Aorta (tissue), 5 donors: Measurements from ENCODE around the gene PLEKHA8. TPM values are rescaled to one million over a fixed set of nuclear protein-coding genes. Genes with fewer than 3 reads are reported as not detected.

Experiments
- ATAC-seq: fragments of 200-7000 bp; cut with Tn5 transposase; one replicate; pipeline ENCODE4 v1.9.1; 2022; ENCODE audit warnings: moderate library complexity; ENCODE audit not compliant: low FRiP score
- DNase-seq, 2 donors: peaks; one replicate each; pipeline ENCODE4 v3.0.0-alpha.2; 2020
- H3K27ac ChIP-seq, 2 donors: one replicate each; pipeline ENCODE4 v1.5.1; 2013; ENCODE audit warnings: low read length in 2 of 2, mild to moderate bottlenecking in 2 of 2, moderate library complexity in 2 of 2, control low read depth in 1 of 2, inconsistent platforms in 1 of 2, low read depth in 1 of 2
- H3K27me3 ChIP-seq, 2 donors: one replicate each; pipeline ENCODE4 v1.6.1; 2013; ENCODE audit warnings: control low read depth in 1 of 2, low read length in 1 of 2, mild to moderate bottlenecking in 1 of 2, moderate library complexity in 1 of 2; ENCODE audit not compliant: insufficient read depth in 2 of 2, control insufficient read depth in 1 of 2
- H3K36me3 ChIP-seq, 2 donors: one replicate each; pipeline ENCODE4 v1.6.1; 2013; ENCODE audit warnings: control low read depth in 1 of 2, low read length in 1 of 2, mild to moderate bottlenecking in 1 of 2; ENCODE audit not compliant: insufficient read depth in 2 of 2, control insufficient read depth in 1 of 2
- H3K4me1 ChIP-seq, 2 donors: one replicate each; pipeline ENCODE4 v1.6.1; 2013; ENCODE audit warnings: low read length in 2 of 2, control low read depth in 1 of 2, mild to moderate bottlenecking in 1 of 2, moderate library complexity in 1 of 2; ENCODE audit not compliant: insufficient read depth in 2 of 2, control insufficient read depth in 1 of 2
- H3K4me3 ChIP-seq, 2 donors: one replicate each; pipeline ENCODE4 v1.5.1; 2013; ENCODE audit warnings: low read length in 2 of 2, control low read depth in 1 of 2, mild to moderate bottlenecking in 1 of 2
- H3K9me3 ChIP-seq: one replicate; pipeline ENCODE4 v1.6.1; 2013; ENCODE audit warnings: mild to moderate bottlenecking, low read length; ENCODE audit not compliant: control insufficient read depth
- WGBS, 2 donors: extraction: QIAGEN DNeasy Blood & Tissue Kit; methylation state at CpG; one replicate each; pipeline ENCODE4 v1.1.7; 2013; 5-methylcytosine and 5-hydroxymethylcytosine counted together
- intact Hi-C, 2 donors: fragments of 100-400 bp; cut with DNase I; formaldehyde crosslinking; loops; one replicate each; pipeline versions ENCODE4 v1.14.2 to v1.15.0; 2022
- polyA plus RNA-seq, 2 donors: library from polyadenylated mRNA; stranded (reverse); fragments of 200-250 nt; gene quantifications; one replicate each; pipeline ENCODE4 v1.2.3, GENCODE V29; 2013
- total RNA-seq, 2 donors: library from RNA; stranded (reverse); fragmentation: NEBNext Ultra II Directional; extraction: Animal tissue kit (Norgen Biotek cat#: 25700); gene quantifications; one replicate each; pipeline ENCODE4 v1.2.1, GENCODE V29; 2021
- donor health status: healthy with polysubstance abuse.
- donor health status: Bipolar disorder and iron deficiency.
- donor health status: DM: no; HTN: no; CAD: no.
- donor health status: DM: no; HTN: no; CAD: no.
- donor health status: DM: yes; HTN: yes; CAD: no.

Gene PLEKHA8
- total and polyA plus RNA-seq, 4 donors: 3.1 to 17.1 (median 9.5) TPM

DNA sequence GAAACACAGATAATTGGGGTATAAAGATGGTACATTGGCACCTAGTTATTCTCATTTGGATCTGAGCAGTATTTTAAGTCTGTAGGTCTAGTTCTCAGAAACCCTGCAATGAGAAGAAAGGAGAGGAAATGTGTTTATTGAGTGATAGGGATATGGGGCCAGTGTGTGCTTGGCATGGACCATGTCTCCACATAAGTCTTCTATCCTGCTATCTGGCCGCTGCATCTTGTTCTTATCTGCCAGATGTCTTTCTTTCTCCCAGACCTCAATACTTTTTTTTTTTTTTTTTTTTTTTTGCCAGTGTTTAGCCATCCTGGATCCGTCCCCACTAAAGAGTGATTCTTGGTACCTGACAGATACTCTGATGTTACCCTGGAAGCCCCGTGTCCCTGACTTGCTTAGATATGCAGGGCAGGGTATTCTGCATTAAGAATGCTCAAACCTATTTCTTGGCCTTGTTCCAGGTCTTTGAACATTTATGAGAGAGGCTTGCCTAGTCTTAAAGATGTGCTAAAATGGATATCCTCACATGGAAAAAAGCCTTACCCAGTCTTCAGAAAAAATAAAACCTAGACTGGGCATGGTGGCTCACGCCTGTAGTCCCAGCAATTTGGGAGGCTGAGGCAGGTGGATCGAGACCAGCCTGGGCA is 116.6 kb downstream of the PLEKHA8 start:
- Histone ChIP-seq H3K36me3 (peaks cover 0 to 2% of the 10 kb centered on the region in 2 donors), H3K4me1 (peaks cover 3 to 10% of the 10 kb centered on the region in 2 donors), H3K9me3 (no peaks in the 10 kb centered on the region), H3K27ac (no peak overlapping the region), H3K4me3 (no peak overlapping the region), H3K27me3 (no peaks in the 10 kb centered on the region)
- 89 to 92% methylated on average over 5 of the region's 5 CpGs for WGBS, 2 donors
- intact Hi-C loops: no loop called here
- no peak for ATAC-seq
- DNase-seq: no peak

GRCh38 chr7:30145426-30145970 is 117.3 kb downstream of the PLEKHA8 start:
- Histone ChIP-seq H3K36me3 (peaks cover 0 to 2% of the 10 kb centered on the region in 2 donors), H3K4me3 (no peak overlapping the region), H3K9me3 (no peaks in the 10 kb centered on the region), H3K27me3 (no peaks in the 10 kb centered on the region), H3K4me1 (peaks cover 3 to 10% of the 10 kb centered on the region in 2 donors), H3K27ac (no peak overlapping the region)
- intact Hi-C loops: no loop called here
- DNase-seq: no peak
- no peak for ATAC-seq
- 82 to 92% methylated on average over 6 of the region's 6 CpGs for WGBS, 2 donors

- H3K4me3 ChIP-seq: no peak overlapping the region
- no peaks in the 10 kb centered on the region for H3K9me3 ChIP-seq
- DNase-seq (no peak), ATAC-seq (no peak)
- H3K27me3 ChIP-seq: no peaks in the 10 kb centered on the region
- peaks cover 3 to 10% of the 10 kb centered on the region in 2 donors for H3K4me1 ChIP-seq
- intact Hi-C loops: no loop called here
- no peak overlapping the region for H3K27ac ChIP-seq
- 91% methylated on average over 13 of the region's 13 CpGs for WGBS, 2 donors
- peaks cover 0 to 2% of the 10 kb centered on the region in 2 donors for H3K36me3 ChIP-seq
These were observed 118.0 kb downstream of the PLEKHA8 start for GRCh38 chr7:30146127-30146612.

DNA sequence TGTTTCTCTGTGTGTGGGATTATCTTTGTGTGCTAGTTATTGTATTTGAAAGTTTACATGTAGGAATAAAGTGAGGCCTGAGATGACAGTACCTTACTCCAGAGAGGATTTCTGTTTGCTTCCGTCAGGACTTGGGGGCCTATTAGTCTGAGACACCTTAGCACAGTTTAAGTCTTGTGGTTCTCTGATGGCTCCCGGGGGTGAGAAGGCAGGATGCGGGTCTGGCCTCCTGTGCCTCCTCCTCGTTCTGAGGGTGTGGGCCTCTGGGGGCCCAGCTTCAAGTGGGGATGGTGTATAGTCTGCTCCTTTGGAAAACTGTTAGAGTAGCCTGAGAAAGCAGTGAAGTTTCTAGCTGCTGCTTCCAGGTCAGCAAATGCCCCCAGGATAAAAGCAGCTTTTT is 119.0 kb downstream of the PLEKHA8 start:
- Histone ChIP-seq H3K27ac (no peak overlapping the region), H3K4me3 (no peak overlapping the region), H3K27me3 (no peaks in the 10 kb centered on the region), H3K9me3 (no peaks in the 10 kb centered on the region), H3K36me3 (peaks cover 2% of the 10 kb centered on the region in 2 donors), H3K4me1 (peaks cover 0 to 2% of the 10 kb centered on the region in 2 donors)
- intact Hi-C loops: no loop called here
- 72 to 80% methylated on average over 4 of the region's 4 CpGs for WGBS, 2 donors
- ATAC-seq (no peak), DNase-seq (no peak)

DNA sequence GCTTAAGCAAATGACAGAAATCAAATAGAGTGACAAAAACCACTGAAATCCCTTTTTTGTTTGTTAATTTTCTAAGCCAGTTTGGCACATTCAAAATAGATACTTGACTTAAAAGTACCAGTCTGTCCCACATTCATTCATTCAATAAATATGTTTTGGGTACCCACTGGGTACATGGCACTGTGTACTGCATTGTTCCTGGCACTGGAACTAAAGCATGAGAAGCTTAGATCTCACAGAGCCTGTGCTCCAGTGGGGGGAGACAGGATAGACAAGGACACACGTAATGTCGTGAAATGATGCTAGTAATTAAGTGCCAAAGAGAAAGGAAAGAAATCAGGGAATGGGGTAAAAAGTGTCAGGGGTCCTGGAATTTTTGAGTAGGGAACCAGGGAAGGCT is 119.6 kb downstream of the PLEKHA8 start:
- Histone ChIP-seq H3K4me3 (no peak overlapping the region), H3K27ac (no peak overlapping the region), H3K36me3 (peaks cover 2 to 5% of the 10 kb centered on the region in 2 donors), H3K4me1 (no peaks in the 10 kb centered on the region), H3K27me3 (no peaks in the 10 kb centered on the region), H3K9me3 (no peaks in the 10 kb centered on the region)
- intact Hi-C loops: no loop called here
- DNase-seq: no peak
- no peak for ATAC-seq
- 88 to 89% methylated on average over 2 of the region's 2 CpGs for WGBS, 2 donors

GRCh38 chr7:30148426-30148825 is 120.2 kb downstream of the PLEKHA8 start:
- Histone ChIP-seq H3K27ac (no peak overlapping the region), H3K4me1 (no peaks in the 10 kb centered on the region), H3K27me3 (no peaks in the 10 kb centered on the region), H3K36me3 (peaks cover 2 to 5% of the 10 kb centered on the region in 2 donors), H3K4me3 (no peak overlapping the region), H3K9me3 (no peaks in the 10 kb centered on the region)
- intact Hi-C loops: no loop called here
- WGBS, 2 donors: 95 to 98% methylated on average over 5 of the region's 5 CpGs
- DNase-seq (no peak), ATAC-seq (no peak)

DNA sequence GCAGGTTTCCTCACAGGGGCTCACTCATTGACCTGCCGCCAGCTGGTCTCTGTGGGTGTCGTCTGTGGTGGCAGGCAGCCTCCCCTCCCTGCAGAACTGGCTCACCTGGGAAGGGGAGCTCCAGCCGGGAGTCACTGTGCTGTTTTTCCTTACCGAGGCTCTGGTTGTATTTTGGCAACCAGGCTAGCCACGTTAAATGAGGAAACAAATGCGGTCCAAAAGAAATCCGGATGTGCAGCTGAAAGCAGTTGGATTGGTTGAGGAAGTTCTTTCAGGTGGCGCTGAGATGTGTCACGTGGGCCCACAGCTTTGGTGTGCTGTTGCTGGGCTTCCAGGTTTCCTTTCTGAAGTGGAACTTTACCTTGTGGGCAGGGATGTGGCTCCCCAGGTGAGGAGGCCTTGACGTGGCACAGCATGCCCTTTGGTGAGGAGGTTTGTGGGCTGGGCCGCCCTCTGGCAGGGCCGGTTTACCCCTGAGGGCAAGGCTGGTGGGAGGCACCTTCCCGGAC is 120.8 kb downstream of the PLEKHA8 start:
- intact Hi-C loops: no loop called here
- 70 to 82% methylated on average over 13 of the region's 13 CpGs for WGBS, 2 donors
- Histone ChIP-seq H3K4me1 (no peaks in the 10 kb centered on the region), H3K36me3 (peaks cover 2 to 5% of the 10 kb centered on the region in 2 donors), H3K27ac (no peak overlapping the region), H3K9me3 (no peaks in the 10 kb centered on the region), H3K4me3 (no peak overlapping the region), H3K27me3 (no peaks in the 10 kb centered on the region)
- DNase-seq (no peak), ATAC-seq (no peak)

DNA sequence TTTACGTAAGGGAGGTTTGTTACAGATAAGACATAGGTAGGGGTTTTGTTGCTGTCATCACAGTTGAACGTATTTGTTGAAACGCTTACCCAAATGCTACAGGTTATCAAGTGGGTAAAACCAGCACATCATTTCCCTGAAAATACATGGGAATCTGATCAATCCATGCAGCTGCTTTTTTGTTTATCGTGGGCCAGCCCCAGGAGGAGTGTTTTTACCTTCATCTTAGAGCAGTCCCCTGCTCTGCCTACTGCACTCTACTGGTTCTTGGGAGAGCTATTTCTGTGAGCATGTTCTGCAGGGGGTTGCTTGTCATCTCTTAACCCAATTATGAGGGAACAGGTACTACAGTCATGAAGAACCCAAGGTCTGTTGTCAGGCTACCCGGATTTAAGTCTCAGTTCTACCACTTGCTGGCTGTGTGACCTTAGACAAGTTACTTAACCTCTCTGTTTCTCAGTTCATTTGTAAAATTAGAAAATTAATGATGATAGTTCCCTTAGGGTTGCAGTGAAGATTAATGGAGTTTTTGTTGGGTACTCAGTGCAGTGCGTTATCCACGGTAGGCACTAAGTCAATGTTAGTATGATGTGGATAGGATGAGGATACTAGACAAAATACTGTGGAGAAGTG is 121.5 kb downstream of the PLEKHA8 start:
- intact Hi-C loops: no loop called here
- 93 to 94% methylated on average over 7 of the region's 7 CpGs for WGBS, 2 donors

More for the DNA sequence above, 121.5 kb downstream of the PLEKHA8 start:
- Histone ChIP-seq H3K9me3 (no peaks in the 10 kb centered on the region), H3K27me3 (no peaks in the 10 kb centered on the region), H3K36me3 (peaks cover 4 to 5% of the 10 kb centered on the region in 2 donors), H3K4me3 (no peak overlapping the region), H3K4me1 (no peaks in the 10 kb centered on the region), H3K27ac (no peak overlapping the region)
- ATAC-seq (no peak), DNase-seq (no peak)
